Breast epithelium (tissue), 4 donors: ENCODE data around the gene CTIF. TPM values are rescaled to one million over a fixed set of nuclear protein-coding genes. Genes with fewer than 3 reads are reported as not detected.

ENCODE experiments used
- DNase-seq, 2 donors: peaks; one replicate each; pipeline ENCODE4 v3.0.0-alpha.2; 2019; ENCODE audit warnings: low spot score in 2 of 2
- H3K27ac ChIP-seq, 2 donors: fragments of 200-600 bp; sonication (generic) in 1 of 2; one replicate each; pipeline ENCODE4 v1.5.1; 2016 to 2019; ENCODE audit warnings: mild to moderate bottlenecking in 1 of 2
- H3K27me3 ChIP-seq, 2 donors: fragments of 200-600 bp; sonication (generic) in 1 of 2; one replicate each; pipeline versions ENCODE4 v1.5.1 to v1.6.0; 2017 to 2019; ENCODE audit warnings: control low read depth in 1 of 2, mild to moderate bottlenecking in 1 of 2
- H3K36me3 ChIP-seq: fragments of 200-600 bp; one replicate; pipeline ENCODE4 v1.5.1; 2019
- H3K4me1 ChIP-seq, 2 donors: fragments of 200-600 bp; sonication (generic); one replicate each; pipeline ENCODE4 v1.5.1; 2016 to 2019; ENCODE audit warnings: control low read depth in 1 of 2
- H3K4me3 ChIP-seq, 3 donors: fragments of 200-600 bp; sonication (generic); 1 replicate in 2 of 3; 2 replicates in 1 of 3; pipeline ENCODE4 v1.5.1; 2016 to 2019; ENCODE audit warnings: mild to moderate bottlenecking in 3 of 3, moderate library complexity in 2 of 3
- H3K9me3 ChIP-seq, 2 donors: fragments of 200-600 bp; sonication (generic) in 1 of 2; one replicate each; pipeline ENCODE4 v1.5.1; 2016 to 2019; ENCODE audit warnings: control low read depth in 1 of 2
- CTCF ChIP-seq, 3 donors: fragments of 450-650 bp; IDR thresholded peaks; one replicate each; pipeline ENCODE4 v1.5.1; 2016 to 2017; ENCODE audit warnings: antibody characterized with exemption in 3 of 3, mild to moderate bottlenecking in 3 of 3, moderate library complexity in 3 of 3
- POLR2A ChIP-seq: fragments of 450-650 bp; IDR thresholded peaks from one replicate; pipeline ENCODE4 v1.6.1; 2016; ENCODE audit warnings: antibody characterized with exemption, mild to moderate bottlenecking, moderate library complexity
- POLR2AphosphoS5 ChIP-seq, 3 donors: sonication (generic); formaldehyde crosslinking; IDR thresholded peaks; one replicate each; pipeline ENCODE4 v1.6.1; 2017; ENCODE audit warnings: antibody characterized with exemption in 3 of 3
- intact Hi-C: fragments of 100-400 bp; cut with DNase I; formaldehyde crosslinking; loops from one replicate; pipeline ENCODE4 v1.15.1; 2023; ENCODE audit warnings: low total_unique reads
- total RNA-seq, 3 donors: library from RNA; depleted of rRNA; stranded (reverse); fragments of >200 nt; gene quantifications; one replicate each; pipeline ENCODE4 v1.1.0, GENCODE V29; 2016

The CTIF gene
- total RNA-seq, 3 donors from 2014 or later: 28.8 to 78.9 (median 32.6) TPM

- no peak overlapping the region for H3K27ac ChIP-seq
- H3K4me1 ChIP-seq: no peaks in the 10 kb centered on the region
- no peaks in the 10 kb centered on the region for H3K27me3 ChIP-seq
- no peak overlapping the region for H3K4me3 ChIP-seq
- H3K9me3 ChIP-seq: no peaks in the 10 kb centered on the region
- TF ChIP-seq POLR2AphosphoS5 (IDR thresholded peaks at IDR 0.05) (no peak), CTCF (IDR thresholded peaks at IDR 0.05) (no peak), POLR2A (no peak)
- intact Hi-C loops: no loop called here
- peak in 1 of 2 donors; percentile 42 for DNase-seq
- no peaks in the 10 kb centered on the region for H3K36me3 ChIP-seq
Measured at GRCh38 chr18:48803951-48804855, 265.4 kb downstream of the CTIF start.

GRCh38 chr18:48804856-48805610 lies 266.2 kb downstream of the CTIF start:
- Histone ChIP-seq H3K27ac (no peak overlapping the region), H3K27me3 (no peaks in the 10 kb centered on the region), H3K4me1 (no peaks in the 10 kb centered on the region), H3K4me3 (no peak overlapping the region), H3K36me3 (no peaks in the 10 kb centered on the region), H3K9me3 (no peaks in the 10 kb centered on the region)
- intact Hi-C loops: no loop called here
- TF ChIP-seq POLR2A (no peak), POLR2AphosphoS5 (IDR thresholded peaks at IDR 0.05) (no peak), CTCF (IDR thresholded peaks at IDR 0.05) (no peak)
- peak in 1 of 2 donors; percentile 42 for DNase-seq

GRCh38 chr18:48805826-48806535 lies 267.1 kb downstream of the CTIF start:
- Histone ChIP-seq H3K4me1 (no peaks in the 10 kb centered on the region), H3K36me3 (no peaks in the 10 kb centered on the region), H3K27ac (peak overlapping the region; percentile 61 to 62), H3K4me3 (no peak overlapping the region), H3K27me3 (no peaks in the 10 kb centered on the region), H3K9me3 (no peaks in the 10 kb centered on the region)
- TF ChIP-seq POLR2AphosphoS5 (IDR thresholded peaks at IDR 0.05): no peak
- TF ChIP-seq CTCF (IDR thresholded peaks at IDR 0.05): no peak
- TF ChIP-seq POLR2A: no peak
- DNase-seq: no peak
- intact Hi-C loops: no loop called here

- H3K36me3 ChIP-seq: no peaks in the 10 kb centered on the region
- intact Hi-C loops: no loop called here
- no peaks in the 10 kb centered on the region for H3K4me1 ChIP-seq
- DNase-seq: peak in 1 of 2 donors; percentile 35
- no peak overlapping the region for H3K4me3 ChIP-seq
- H3K27ac ChIP-seq: peak overlapping the region; percentile 61 to 62
- H3K27me3 ChIP-seq: no peaks in the 10 kb centered on the region
- TF ChIP-seq POLR2AphosphoS5 (IDR thresholded peaks at IDR 0.05): no peak
- TF ChIP-seq CTCF (IDR thresholded peaks at IDR 0.05): no peak
- TF ChIP-seq POLR2A: no peak
- no peaks in the 10 kb centered on the region for H3K9me3 ChIP-seq
Measured at GRCh38 chr18:48806551-48807261, 267.9 kb downstream of the CTIF start.
